ENCODE results near the gene NCAPD3. TPM values are rescaled to one million over a fixed set of nuclear protein-coding genes. Genes with fewer than 3 reads are reported as not detected.
A peak's percentile ranks its signal among the peaks of the same experiment; 100 is the strongest.

Gene NCAPD3
- total RNA-seq, 2 experiments from 2014 or later: 98.4 to 102 TPM

DNA sequence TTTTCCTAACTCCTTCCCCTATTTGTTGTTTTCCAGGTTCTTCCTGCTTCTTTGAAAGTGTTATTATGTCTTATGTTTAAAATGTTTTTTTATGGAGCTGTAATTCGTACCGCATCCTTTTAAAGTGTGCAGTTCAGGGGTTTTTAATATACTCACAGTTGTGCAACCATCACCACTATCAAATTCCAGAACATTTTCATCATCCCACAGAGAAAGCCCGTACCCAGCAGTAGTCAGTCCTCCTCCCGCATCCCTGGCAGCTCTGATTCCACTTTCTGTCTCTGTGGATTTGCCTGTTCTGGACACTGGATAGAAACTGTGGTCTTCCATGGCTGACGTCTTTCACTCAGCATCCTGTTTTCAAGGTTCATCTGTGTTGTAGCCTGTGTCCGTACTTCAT lies 81.2 kb downstream of the NCAPD3 start:
- intact Hi-C loops (cut with micrococcal nuclease): loop anchor here (5.0 kb wide), 1 partner anchor 195 kb away; no protein-coding TSS in a partner anchor
- H3K27ac Mint-ChIP-seq: no peak overlapping the region
- CTCF ChIA-PET: interaction anchor here (1.5 kb wide), 1 partner anchor 93 kb away, joined by 4 read pairs; no protein-coding TSS in a partner anchor

DNA sequence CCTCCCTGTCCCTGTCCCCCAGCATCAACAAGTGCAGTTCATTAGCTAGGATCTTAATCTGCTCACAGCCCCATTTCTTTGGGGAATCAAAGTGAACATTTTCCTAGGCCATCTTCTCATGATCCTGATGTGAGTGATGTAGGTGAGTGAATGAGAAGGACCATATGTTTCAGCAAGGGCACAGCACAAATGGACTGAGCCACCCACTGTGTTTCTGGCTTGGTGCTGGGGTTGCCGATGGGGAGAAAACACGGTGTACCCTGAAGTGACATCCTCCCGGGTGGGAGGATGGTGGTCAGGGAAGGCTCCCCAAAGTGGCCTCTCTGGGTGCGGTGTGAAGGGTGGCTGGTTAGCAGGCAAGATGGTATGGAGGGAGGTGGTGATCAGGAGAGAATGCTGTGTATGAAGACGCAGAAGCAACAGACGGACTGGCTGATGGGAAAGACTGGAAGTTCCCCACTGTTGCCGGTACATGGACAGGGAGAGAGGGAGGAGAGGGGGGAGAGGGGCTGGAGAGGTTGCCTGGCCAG lies 82.7 kb downstream of the NCAPD3 start:
- ChIA-PET CTCF (interaction anchor here (0.6 to 3.1 kb wide), 7 partner anchors 54 to 125 kb away, joined by 3 to 36 read pairs (median 4); no protein-coding TSS in a partner anchor), POLR2A (no interaction called here)
- Mint-ChIP-seq H3K27me3 (no peaks in the 10 kb centered on the region), H3K4me1 (ENCODE audit: low read depth) (peaks cover 18% of the 10 kb centered on the region), H3K4me3 (no peak overlapping the region), H3K36me3 (ENCODE audit: low read depth) (peaks cover 12% of the 10 kb centered on the region), H3K9me3 (no peaks in the 10 kb centered on the region), H3K27ac (no peak overlapping the region)
- TF ChIP-seq, protein P1, sequence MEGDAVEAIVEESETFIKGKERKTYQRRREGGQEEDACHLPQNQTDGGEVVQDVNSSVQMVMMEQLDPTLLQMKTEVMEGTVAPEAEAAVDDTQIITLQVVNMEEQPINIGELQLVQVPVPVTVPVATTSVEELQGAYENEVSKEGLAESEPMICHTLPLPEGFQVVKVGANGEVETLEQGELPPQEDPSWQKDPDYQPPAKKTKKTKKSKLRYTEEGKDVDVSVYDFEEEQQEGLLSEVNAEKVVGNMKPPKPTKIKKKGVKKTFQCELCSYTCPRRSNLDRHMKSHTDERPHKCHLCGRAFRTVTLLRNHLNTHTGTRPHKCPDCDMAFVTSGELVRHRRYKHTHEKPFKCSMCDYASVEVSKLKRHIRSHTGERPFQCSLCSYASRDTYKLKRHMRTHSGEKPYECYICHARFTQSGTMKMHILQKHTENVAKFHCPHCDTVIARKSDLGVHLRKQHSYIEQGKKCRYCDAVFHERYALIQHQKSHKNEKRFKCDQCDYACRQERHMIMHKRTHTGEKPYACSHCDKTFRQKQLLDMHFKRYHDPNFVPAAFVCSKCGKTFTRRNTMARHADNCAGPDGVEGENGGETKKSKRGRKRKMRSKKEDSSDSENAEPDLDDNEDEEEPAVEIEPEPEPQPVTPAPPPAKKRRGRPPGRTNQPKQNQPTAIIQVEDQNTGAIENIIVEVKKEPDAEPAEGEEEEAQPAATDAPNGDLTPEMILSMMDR (IDR thresholded peaks at IDR 0.05): no peak
- DNase-seq: no peak
- intact Hi-C loops (cut with micrococcal nuclease): loop anchor here (5.0 kb wide), 1 partner anchor 194 kb away; no protein-coding TSS in a partner anchor
- no peak for ATAC-seq

More for the DNA sequence above, 81.2 kb downstream of the NCAPD3 start:
- Mint-ChIP-seq H3K9me3 (no peaks in the 10 kb centered on the region), H3K4me1 (ENCODE audit: low read depth) (peaks cover 18% of the 10 kb centered on the region), H3K36me3 (ENCODE audit: low read depth) (peaks cover 14% of the 10 kb centered on the region), H3K4me3 (no peak overlapping the region), H3K27me3 (no peaks in the 10 kb centered on the region)
- POLR2A ChIA-PET: interaction anchor here (1.0 to 1.2 kb wide), 2 partner anchors 81 to 215 kb away, joined by 3 to 4 read pairs; no protein-coding TSS in a partner anchor
- TF ChIP-seq, protein P1 (IDR thresholded peaks at IDR 0.05): no peak
- DNase-seq (no peak), ATAC-seq (no peak)

DNA sequence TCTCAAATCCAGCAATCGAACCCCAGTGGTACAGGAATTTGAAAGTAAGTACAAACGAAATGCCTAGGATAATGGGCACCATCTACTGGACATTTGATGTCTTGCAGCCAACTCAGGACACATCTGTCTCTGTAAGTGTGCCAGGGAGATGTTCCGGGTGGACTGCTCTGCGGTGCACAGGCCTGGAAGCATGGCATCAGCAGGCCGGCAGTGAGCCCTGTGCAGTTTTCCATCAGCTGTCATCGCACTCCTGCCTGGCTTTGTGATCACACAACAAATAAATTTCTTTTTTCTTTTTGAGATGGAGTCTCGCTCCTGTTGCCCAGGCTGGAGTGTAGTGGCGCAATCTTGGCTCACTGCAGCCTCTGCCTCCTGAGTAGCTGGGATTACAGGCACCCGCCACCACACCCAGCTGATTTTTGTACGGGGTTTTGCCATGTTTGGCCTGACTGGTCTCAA lies 83.9 kb downstream of the NCAPD3 start:
- H3K27me3 Mint-ChIP-seq: no peaks in the 10 kb centered on the region
- H3K27ac Mint-ChIP-seq: no peak overlapping the region
- peak; percentile 93 for ATAC-seq
- intact Hi-C loops (cut with micrococcal nuclease): loop anchor here (2.0 to 5.0 kb wide), 2 partner anchors 89 to 193 kb away; no protein-coding TSS in a partner anchor
- DNase-seq: peak; percentile 73
- ChIA-PET POLR2A (no interaction called here), CTCF (interaction anchor here (0.6 to 3.1 kb wide), 12 partner anchors 26 to 124 kb away, joined by 3 to 36 read pairs (median 3); partner anchors contain the start of gene JAM3)
- H3K4me3 Mint-ChIP-seq: no peak overlapping the region
- peaks cover 18% of the 10 kb centered on the region for H3K4me1 Mint-ChIP-seq (ENCODE audit: low read depth)
- TF ChIP-seq, protein P1 (IDR thresholded peaks at IDR 0.05): peak; percentile 80
- H3K36me3 Mint-ChIP-seq (ENCODE audit: low read depth): peaks cover 9% of the 10 kb centered on the region
- no peaks in the 10 kb centered on the region for H3K9me3 Mint-ChIP-seq

DNA sequence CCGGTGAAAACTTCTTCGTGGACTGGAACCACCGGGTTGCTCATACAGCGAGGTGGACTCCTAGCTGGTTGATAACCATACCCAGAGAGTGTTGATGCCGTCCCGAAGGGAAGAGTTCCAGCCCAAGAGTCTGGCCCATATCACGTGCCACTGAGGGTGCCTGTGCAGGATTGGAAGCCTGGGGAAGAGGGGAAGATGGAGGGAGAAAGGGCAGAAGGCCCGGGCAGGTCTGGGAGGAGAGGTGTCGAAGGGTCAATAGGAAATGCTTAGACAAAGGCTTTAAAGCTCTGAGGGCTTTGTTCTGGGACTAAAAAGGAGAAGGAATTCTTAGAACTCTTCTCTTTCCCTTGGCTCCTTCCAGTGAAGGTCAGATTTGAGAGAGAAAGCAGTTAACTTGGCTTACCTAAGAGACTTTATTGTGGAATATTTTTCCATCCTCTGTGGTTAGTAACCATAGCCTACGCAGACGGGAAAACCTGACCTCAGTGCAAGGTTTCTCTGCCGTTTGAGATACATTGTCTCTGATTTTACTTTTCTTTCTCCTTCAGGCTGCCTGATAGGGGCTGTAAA lies 84.4 kb downstream of the NCAPD3 start:
- H3K36me3 Mint-ChIP-seq (ENCODE audit: low read depth): peaks cover 7% of the 10 kb centered on the region
- H3K27ac Mint-ChIP-seq: no peak overlapping the region
- DNase-seq: no peak
- ATAC-seq: no peak
- intact Hi-C loops (cut with micrococcal nuclease): loop anchor here (2.0 kb wide), 1 partner anchor 89 kb away; no protein-coding TSS in a partner anchor
- no peak overlapping the region for H3K4me3 Mint-ChIP-seq
- POLR2A ChIA-PET: no interaction called here
- H3K9me3 Mint-ChIP-seq: no peaks in the 10 kb centered on the region
- TF ChIP-seq, protein P1 (IDR thresholded peaks at IDR 0.05): no peak
- H3K4me1 Mint-ChIP-seq (ENCODE audit: low read depth): peaks cover 18% of the 10 kb centered on the region
- H3K27me3 Mint-ChIP-seq: no peaks in the 10 kb centered on the region
- CTCF ChIA-PET: interaction anchor here (0.9 to 3.1 kb wide), 12 partner anchors 10 to 212 kb away, joined by 3 to 36 read pairs (median 3); partner anchors contain the start of gene JAM3

DNA sequence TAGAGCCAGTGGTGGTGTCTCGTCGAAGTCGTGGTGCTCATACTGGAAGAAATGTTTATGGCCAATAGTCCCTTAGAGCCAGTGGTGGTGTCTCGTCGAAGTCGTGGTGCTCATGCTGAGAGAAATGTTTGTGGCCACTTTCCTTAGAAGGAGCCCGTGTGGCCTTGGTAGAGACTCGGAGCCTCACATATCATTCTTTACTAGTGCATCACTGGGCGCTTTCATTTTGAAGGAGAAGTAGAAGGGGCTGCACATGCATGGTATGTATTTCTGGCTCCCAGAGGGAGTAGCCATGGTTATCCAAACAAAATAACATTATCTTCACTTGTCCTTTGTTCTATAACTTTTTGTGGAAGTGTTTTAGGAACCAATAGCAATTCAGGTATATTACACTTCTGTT lies 85.4 kb downstream of the NCAPD3 start:
- TF ChIP-seq, protein P1 (IDR thresholded peaks at IDR 0.05): no peak
- ChIA-PET POLR2A (no interaction called here), CTCF (interaction anchor here (1.0 to 3.1 kb wide), 8 partner anchors 9 to 211 kb away, joined by 3 to 36 read pairs (median 4); no protein-coding TSS in a partner anchor)
- Mint-ChIP-seq H3K27ac (no peak overlapping the region), H3K9me3 (no peaks in the 10 kb centered on the region), H3K4me3 (no peak overlapping the region), H3K27me3 (no peaks in the 10 kb centered on the region), H3K36me3 (ENCODE audit: low read depth) (peaks cover 3% of the 10 kb centered on the region), H3K4me1 (ENCODE audit: low read depth) (peaks cover 8% of the 10 kb centered on the region)
- ATAC-seq (no peak), DNase-seq (no peak)
- intact Hi-C loops (cut with micrococcal nuclease): loop anchor here (2.0 kb wide), 1 partner anchor 88 kb away; no protein-coding TSS in a partner anchor
